HepG2 (cell line): ENCODE results near the gene ATF1. TPM values are rescaled to one million over a fixed set of nuclear protein-coding genes. Genes with fewer than 3 reads are reported as not detected.
A peak's percentile ranks its signal among the peaks of the same experiment; 100 is the strongest.

Source experiments
- ATAC-seq: fragments of 200-7000 bp; cut with Tn5 transposase; 3 replicates; pipeline ENCODE4 v1.9.1; 2020; ENCODE audit warnings: mild to moderate bottlenecking, moderate library complexity
- BruUV-seq: library from RNA; stranded (reverse); fragments of 400-500 nt; replicated peaks from 2 replicates; lab custom pipeline; 2021; lab: Mats Ljungman, UMichigan
- CTCF ChIA-PET: fragments of 300-600 bp; formaldehyde crosslinking; extraction: SDS; loops from one replicate; lab custom pipeline; 2021; ENCODE audit warnings: low total read pairs, inconsistent platforms, low intra/inter-chr PET ratio; lab: Yijun Ruan, JAX
- POLR2A ChIA-PET: fragments of 350-600 bp; sonication (Branson Sonifier 250); formaldehyde crosslinking; loops from one replicate; lab custom pipeline; 2020; ENCODE audit warnings: antibody characterized with exemption, inconsistent platforms; lab: Yijun Ruan, JAX
- DNase-seq: peaks from one replicate; pipeline ENCODE4 v3.0.0-alpha.2; 2015; ENCODE audit warnings: low spot score
- FAIRE-seq: peaks from 3 replicates; lab custom pipeline; 2011; peaks lifted over from hg19 to GRCh38; lab: Jason Lieb, UNC
- H2AFZ ChIP-seq: one replicate; pipeline ENCODE4 v1.6.1; 2011; ENCODE audit warnings: low read length, inconsistent platforms
- H3K27ac ChIP-seq: fragments of 300-600 bp; 3 replicates; pipeline ENCODE4 v1.8.0; 2011; ENCODE audit warnings: mixed run types, mild to moderate bottlenecking, mixed read lengths, low read length, inconsistent platforms; ENCODE audit not compliant: insufficient read depth; ENCODE audit errors: extremely low read length
- H3K27me3 ChIP-seq, 2 experiments: fragments of 200-600 bp in 1 of 2; 2 replicates in 1 of 2; 3 replicates in 1 of 2; pipeline versions ENCODE4 v1.6.0 to v1.8.0; 2011; ENCODE audit warnings: low read length in 2 of 2, mild to moderate bottlenecking in 2 of 2, moderate library complexity in 2 of 2, inconsistent platforms in 1 of 2; ENCODE audit not compliant: insufficient read depth in 2 of 2, control insufficient read depth in 1 of 2
- H3K36me3 ChIP-seq, 2 experiments: fragments of 200-600 bp in 1 of 2; replicated peaks in 1 of 2; 2 replicates in 1 of 2; 3 replicates in 1 of 2; pipeline versions ENCODE4 v1.5.1 to v1.8.0; 2011; ENCODE audit warnings: low read length in 2 of 2, inconsistent platforms in 1 of 2; ENCODE audit not compliant: insufficient read depth in 2 of 2, control insufficient read depth in 1 of 2
- H3K4me1 ChIP-seq: 2 replicates; pipeline ENCODE4 v1.5.1; 2012; ENCODE audit warnings: low read length, inconsistent platforms; ENCODE audit not compliant: insufficient read depth
- H3K4me2 ChIP-seq: 2 replicates; pipeline ENCODE4 v1.6.0; 2011; ENCODE audit warnings: low read depth, low read length, inconsistent platforms
- H3K4me3 ChIP-seq, 3 experiments: fragments of 200-600 bp in 1 of 3; sonication (generic), shearing (Covaris generic) in 1 of 3; replicated peaks in 1 of 3; 2 replicates each; pipeline ENCODE4 v1.5.1; 2011 to 2016; ENCODE audit warnings: low read length in 3 of 3, inconsistent platforms in 2 of 3, low read depth in 2 of 3, mild to moderate bottlenecking in 2 of 3, control low read depth in 1 of 3, mixed read lengths in 1 of 3; ENCODE audit not compliant: insufficient read depth in 1 of 3
- H3K79me2 ChIP-seq: one replicate; pipeline ENCODE4 v1.6.1; 2011; ENCODE audit warnings: low read length, inconsistent platforms; ENCODE audit not compliant: insufficient read depth
- H3K9ac ChIP-seq: 2 replicates; pipeline ENCODE4 v1.6.0; 2011; ENCODE audit warnings: mild to moderate bottlenecking, low read depth, low read length, inconsistent platforms; ENCODE audit not compliant: insufficient read depth
- H3K9me3 ChIP-seq: 2 replicates; pipeline ENCODE4 v1.5.1; 2012; ENCODE audit warnings: mild to moderate bottlenecking, low read length
- H4K20me1 ChIP-seq: 2 replicates; pipeline ENCODE4 v1.6.0; 2011; ENCODE audit warnings: inconsistent platforms, mild to moderate bottlenecking, low read length, moderate library complexity; ENCODE audit not compliant: insufficient read depth
- ATF7 ChIP-seq, 2 experiments: fragments of 450-650 bp in 1 of 2; sonication (generic) in 1 of 2; formaldehyde crosslinking in 1 of 2; IDR thresholded peaks; 2 replicates each; pipeline versions ENCODE4 v1.4.0 to v1.6.1; 2016 to 2020; ENCODE audit warnings: antibody characterized with exemption in 1 of 2, mild to moderate bottlenecking in 1 of 2, missing genetic modification reagents in 1 of 2
- GLI4 ChIP-seq: sonication (generic); formaldehyde crosslinking; IDR thresholded peaks from 2 replicates; pipeline ENCODE4 v1.5.1; 2020; ENCODE audit warnings: missing genetic modification reagents, mild to moderate bottlenecking, moderate library complexity, borderline replicate concordance
- KLF9 ChIP-seq: IDR thresholded peaks from 2 replicates; pipeline ENCODE4 v1.6.1; 2016; ENCODE audit warnings: low read depth
- MTF2 ChIP-seq: sonication (generic); formaldehyde crosslinking; IDR thresholded peaks from 2 replicates; pipeline ENCODE4 v1.5.0; 2020; ENCODE audit warnings: missing genetic modification reagents, borderline replicate concordance
- MXD1 ChIP-seq: sonication (generic); formaldehyde crosslinking; IDR thresholded peaks from 2 replicates; pipeline ENCODE4 v1.4.0; 2020; ENCODE audit warnings: mild to moderate bottlenecking, missing genetic modification reagents
- NFIC ChIP-seq: IDR thresholded peaks from 2 replicates; pipeline ENCODE4 v1.6.1; 2012; ENCODE audit warnings: mild to moderate bottlenecking, low read length, inconsistent platforms
- RBM22 ChIP-seq: fragments of 200-400 bp; formaldehyde crosslinking; optimal IDR thresholded peaks from 2 replicates; pipeline ENCODE3; 2017; ENCODE audit warnings: mild to moderate bottlenecking, low read length, moderate library complexity
- TMF1 ChIP-seq: sonication (generic); formaldehyde crosslinking; IDR thresholded peaks from 2 replicates; pipeline ENCODE4 v1.8.1; 2022; ENCODE audit warnings: low read depth, missing genetic modification reagents
- ZNF414 ChIP-seq: sonication (generic); formaldehyde crosslinking; IDR thresholded peaks from 2 replicates; pipeline ENCODE4 v1.5.0; 2020; ENCODE audit warnings: missing genetic modification reagents
- ZNF672 ChIP-seq: sonication (generic); formaldehyde crosslinking; IDR thresholded peaks from 2 replicates; pipeline ENCODE4 v1.8.1; 2022; ENCODE audit warnings: missing genetic modification reagents
- ZSCAN12 ChIP-seq: sonication (generic); formaldehyde crosslinking; IDR thresholded peaks from 2 replicates; pipeline ENCODE4 v1.9.0; 2021; ENCODE audit warnings: mild to moderate bottlenecking, missing genetic modification reagents
- WGBS: methylation state at CpG from one replicate; pipeline ENCODE4 v1.1.6; 2017; ENCODE audit warnings: low lambda C conversion rate; 5-methylcytosine and 5-hydroxymethylcytosine counted together
- in situ Hi-C: cut with HindIII; loops from 2 replicates; pipeline ENCODE4 v1.10.0; 2017; ENCODE audit warnings: low pct_unique_long_range_greater_than_20kb; ENCODE audit not compliant: extremely low pct_ligation_motif_present
- intact Hi-C: fragments of 100-400 bp; cut with micrococcal nuclease; formaldehyde crosslinking; loops from one replicate; pipeline ENCODE4 v1.10.0; 2022; ENCODE audit not compliant: unreplicated experiment
- polyA plus RNA-seq, 8 experiments: library from polyadenylated mRNA; depleted of rRNA in 3 of 8; stranded (reverse) in 7 of 8; unstranded in 1 of 8; fragments of >200 nt; fragmentation: Illumina TruSeq in 4 of 8; extraction: Trizol in 4 of 8; gene quantifications; 2 replicates each; pipeline versions ENCODE4 v1.2.1 to v1.2.3, GENCODE V29; 2011 to 2016; ENCODE audit warnings: low read depth in 4 of 8, missing spikeins in 1 of 8, mixed read lengths in 1 of 8; ENCODE audit not compliant: insufficient read depth in 1 of 8
- total RNA-seq, 5 experiments: library from RNA; depleted of rRNA; stranded (reverse); fragments of >200 nt; fragmentation: Illumina TruSeq; extraction: Trizol; gene quantifications; 2 replicates each; pipeline ENCODE4 v1.2.3, GENCODE V29; 2016; ENCODE audit warnings: low read depth in 1 of 5

The ATF1 gene
- total and polyA plus RNA-seq, 2 of the 13 experiments (the other 11 are each of a cell fraction or from before 2014, with no cell fraction given) = 29.3 to 52.0 TPM

- DNase-seq (no peak), ATAC-seq (no peak), FAIRE-seq (no peak)
- no peak overlapping the region for H3K4me3 ChIP-seq
- intact Hi-C loops = no loop called here
- H3K27ac ChIP-seq = no peak overlapping the region
- POLR2A ChIA-PET = no interaction called here
- no peak overlapping the region for H3K4me2 ChIP-seq
- no peaks in the 10 kb centered on the region for H3K4me1 ChIP-seq
- CTCF ChIA-PET = no interaction called here
- WGBS = 98% methylated on average over 2 of the region's 2 CpGs
- no peaks in the 10 kb centered on the region for H3K79me2 ChIP-seq
- in situ Hi-C loops = no loop called here
- no peaks in the 10 kb centered on the region; a peak in 1 of 5 replicates for H3K27me3 ChIP-seq
- no peaks in the 10 kb centered on the region for H4K20me1 ChIP-seq
- H2AFZ ChIP-seq = no peak overlapping the region
- H3K9me3 ChIP-seq = no peaks in the 10 kb centered on the region
- TF ChIP-seq RBM22 = peak; percentile 24
- no peak for TF ChIP-seq TMF1 (CRISPR knock-in tag)
- no TSS peak for BruUV-seq
- no peak overlapping the region for H3K9ac ChIP-seq
- H3K36me3 ChIP-seq = peaks cover 41 to 82% of the 10 kb centered on the region in 2 experiments
These were observed 23.6 kb upstream of the ATF1 start for GRCh38 chr12:50740307-50740706.

- FAIRE-seq (no peak), DNase-seq (no peak), ATAC-seq (no peak)
- no peaks in the 10 kb centered on the region for H3K79me2 ChIP-seq
- H3K27me3 ChIP-seq = no peaks in the 10 kb centered on the region
- no peak overlapping the region for H3K27ac ChIP-seq
- TF ChIP-seq GLI4 = no peak
- TF ChIP-seq ZNF672 (CRISPR knock-in tag) = no peak
- TF ChIP-seq NFIC = no peak
- no peak for TF ChIP-seq ZNF414 (CRISPR knock-in tag)
- no peak for TF ChIP-seq MTF2 (CRISPR knock-in tag)
- TF ChIP-seq ZSCAN12 (CRISPR knock-in tag) = no peak
- no peak for TF ChIP-seq KLF9 (CRISPR knock-in tag)
- no peak for TF ChIP-seq MXD1 (CRISPR knock-in tag)
- no peak for TF ChIP-seq ATF7 (IDR thresholded peaks at IDR 0.05)
- no peak for TF ChIP-seq ATF7 (CRISPR knock-in tag; IDR thresholded peaks at IDR 0.05)
- H3K36me3 ChIP-seq = peaks cover 35 to 80% of the 10 kb centered on the region in 2 experiments
- no TSS peak for BruUV-seq
- H3K4me1 ChIP-seq = no peaks in the 10 kb centered on the region
- ChIA-PET CTCF (no interaction called here), POLR2A (no interaction called here)
- no peak overlapping the region for H3K4me3 ChIP-seq
- intact Hi-C loops = no loop called here
- in situ Hi-C loops = no loop called here
- H4K20me1 ChIP-seq = no peaks in the 10 kb centered on the region
- no peaks in the 10 kb centered on the region for H3K9me3 ChIP-seq
- 94% methylated on average over 7 of the region's 7 CpGs for WGBS
- H2AFZ ChIP-seq = no peak overlapping the region
- H3K9ac ChIP-seq = no peak overlapping the region
- H3K4me2 ChIP-seq = no peak overlapping the region
These were observed 21.1 kb upstream of the ATF1 start for GRCh38 chr12:50742776-50743175.
